SJCRH30 (cell line): ENCODE results near the gene FAIM. TPM values are rescaled to one million over a fixed set of nuclear protein-coding genes. Genes with fewer than 3 reads are reported as not detected.

Experiments
- DNase-seq, 2 experiments: peaks; one replicate each; pipeline ENCODE4 v3.0.0-alpha.2; 2015 to 2020
- H3K27ac ChIP-seq: fragments of 250-450 bp; sonication (Bioruptor Pico); 2 replicates; pipeline ENCODE4 v1.5.1; 2020; ENCODE audit warnings: mild to moderate bottlenecking, moderate library complexity
- H3K27me3 ChIP-seq: fragments of 250-450 bp; sonication (Bioruptor Pico); 2 replicates; pipeline ENCODE4 v1.5.1; 2020; ENCODE audit warnings: mild to moderate bottlenecking, moderate library complexity
- H3K36me3 ChIP-seq: fragments of 250-450 bp; sonication (Bioruptor Pico); 2 replicates; pipeline ENCODE4 v1.5.1; 2020; ENCODE audit warnings: mild to moderate bottlenecking, moderate library complexity
- H3K4me1 ChIP-seq: fragments of 250-450 bp; sonication (Bioruptor Pico); 2 replicates; pipeline ENCODE4 v1.5.1; 2020; ENCODE audit warnings: mild to moderate bottlenecking, moderate library complexity
- H3K4me3 ChIP-seq: fragments of 250-450 bp; sonication (Bioruptor Pico); 2 replicates; pipeline ENCODE4 v1.5.1; 2020; ENCODE audit warnings: mild to moderate bottlenecking, moderate library complexity
- H3K9me3 ChIP-seq: fragments of 250-450 bp; sonication (Bioruptor Pico); replicated peaks from 2 replicates; pipeline ENCODE4 v1.5.1; 2020; ENCODE audit warnings: mild to moderate bottlenecking, moderate library complexity
- total RNA-seq: library from RNA; depleted of rRNA; stranded (reverse); fragments of >200 nt; shearing (Covaris generic); gene quantifications from 2 replicates; pipeline ENCODE4 v1.2.3, GENCODE V29; 2014; rRNA removed

FAIM gene
- total RNA-seq, 1 experiment from 2014 or later = 26.6 TPM

- DNase-seq = no peak
- H3K36me3 ChIP-seq = no peaks in the 10 kb centered on the region
- H3K27me3 ChIP-seq = no peaks in the 10 kb centered on the region
- H3K27ac ChIP-seq = no peak overlapping the region
- no peak overlapping the region for H3K4me3 ChIP-seq
- H3K4me1 ChIP-seq = peaks cover 18% of the 10 kb centered on the region; the same call in 1 of the 2 replicates
- no peaks in the 10 kb centered on the region for H3K9me3 ChIP-seq
Observed at GRCh38 chr3:138681463-138682220, 73.1 kb downstream of the FAIM start.

- no peak for DNase-seq
- Histone ChIP-seq H3K9me3 (no peaks in the 10 kb centered on the region), H3K27ac (no peak overlapping the region), H3K4me3 (no peak overlapping the region), H3K4me1 (peaks cover 25% of the 10 kb centered on the region), H3K36me3 (no peaks in the 10 kb centered on the region), H3K27me3 (no peaks in the 10 kb centered on the region)
Observed at GRCh38 chr3:138682648-138683047, 74.1 kb downstream of the FAIM start.

Other genes starting within 250 kb of the FAIM start
- 0.56 and 0.69 TPM in 2 replicates for gene ESYT3, start 174.2 kb upstream of the FAIM start, total RNA-seq
- gene CEP70, start 14.5 kb upstream of the FAIM start, total RNA-seq = 43.5 and 48.8 TPM in 2 replicates
- gene PIK3CB, start 226.2 kb downstream of the FAIM start, total RNA-seq = 4.9 and 5.6 TPM in 2 replicates